ENCODE results near the gene SLC22A15. TPM values are rescaled to one million over a fixed set of nuclear protein-coding genes. Genes with fewer than 3 reads are reported as not detected.

SLC22A15 gene
- polyA plus RNA-seq, 2 of the 4 experiments (the other 2 are of a cell fraction): 0.81 to 2.5 TPM

DNA sequence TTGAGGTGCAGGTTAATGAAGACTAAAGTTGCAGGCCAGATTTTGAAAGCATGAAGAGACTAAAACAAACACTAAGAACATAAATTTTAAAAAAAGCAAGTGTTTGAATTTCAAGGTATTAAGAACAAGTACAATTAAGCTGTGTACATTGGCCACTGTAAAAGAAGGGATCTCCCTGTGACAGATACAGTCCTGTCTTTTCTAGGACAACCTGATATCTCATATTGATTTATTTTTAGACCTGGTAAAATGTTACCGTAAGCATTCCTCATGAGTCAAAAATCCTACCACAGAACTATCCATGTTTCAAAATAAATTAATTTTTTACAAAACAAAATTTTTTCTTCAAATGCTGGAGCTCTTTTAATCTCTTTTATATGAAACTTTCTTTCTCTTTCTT is 39.4 kb downstream of the SLC22A15 start:
- Histone ChIP-seq H3K27ac (no peak overlapping the region), H3K9me3 (no peaks in the 10 kb centered on the region), H3K4me1 (no peaks in the 10 kb centered on the region), H3K4me3 (no peak overlapping the region), H3K4me2 (no peak overlapping the region)
- TF ChIP-seq, protein P1, sequence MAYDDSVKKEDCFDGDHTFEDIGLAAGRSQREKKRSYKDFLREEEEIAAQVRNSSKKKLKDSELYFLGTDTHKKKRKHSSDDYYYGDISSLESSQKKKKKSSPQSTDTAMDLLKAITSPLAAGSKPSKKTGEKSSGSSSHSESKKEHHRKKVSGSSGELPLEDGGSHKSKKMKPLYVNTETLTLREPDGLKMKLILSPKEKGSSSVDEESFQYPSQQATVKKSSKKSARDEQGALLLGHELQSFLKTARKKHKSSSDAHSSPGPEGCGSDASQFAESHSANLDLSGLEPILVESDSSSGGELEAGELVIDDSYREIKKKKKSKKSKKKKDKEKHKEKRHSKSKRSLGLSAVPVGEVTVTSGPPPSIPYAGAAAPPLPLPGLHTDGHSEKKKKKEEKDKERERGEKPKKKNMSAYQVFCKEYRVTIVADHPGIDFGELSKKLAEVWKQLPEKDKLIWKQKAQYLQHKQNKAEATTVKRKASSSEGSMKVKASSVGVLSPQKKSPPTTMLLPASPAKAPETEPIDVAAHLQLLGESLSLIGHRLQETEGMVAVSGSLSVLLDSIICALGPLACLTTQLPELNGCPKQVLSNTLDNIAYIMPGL (CRISPR knock-in tag; IDR thresholded peaks at IDR 0.05; ENCODE audit: borderline replicate concordance): no peak
- no peak for TF ChIP-seq PHF8 (IDR thresholded peaks at IDR 0.05; ENCODE audit: borderline replicate concordance, low read depth)
- no peak for TF ChIP-seq HOXB5 (CRISPR knock-in tag; IDR thresholded peaks at IDR 0.05)
- TF ChIP-seq JUNB (IDR thresholded peaks at IDR 0.05): no peak
- no peak for TF ChIP-seq RARB (CRISPR knock-in tag; IDR thresholded peaks at IDR 0.05)
- TF ChIP-seq, protein P2, sequence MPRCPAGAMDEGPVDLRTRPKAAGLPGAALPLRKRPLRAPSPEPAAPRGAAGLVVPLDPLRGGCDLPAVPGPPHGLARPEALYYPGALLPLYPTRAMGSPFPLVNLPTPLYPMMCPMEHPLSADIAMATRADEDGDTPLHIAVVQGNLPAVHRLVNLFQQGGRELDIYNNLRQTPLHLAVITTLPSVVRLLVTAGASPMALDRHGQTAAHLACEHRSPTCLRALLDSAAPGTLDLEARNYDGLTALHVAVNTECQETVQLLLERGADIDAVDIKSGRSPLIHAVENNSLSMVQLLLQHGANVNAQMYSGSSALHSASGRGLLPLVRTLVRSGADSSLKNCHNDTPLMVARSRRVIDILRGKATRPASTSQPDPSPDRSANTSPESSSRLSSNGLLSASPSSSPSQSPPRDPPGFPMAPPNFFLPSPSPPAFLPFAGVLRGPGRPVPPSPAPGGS (IDR thresholded peaks at IDR 0.05): no peak
- no peak for TF ChIP-seq E2F6 (IDR thresholded peaks at IDR 0.05; ENCODE audit: borderline replicate concordance, low read depth)
- ChIA-PET CTCF (no interaction called here), POLR2A (no interaction called here)
- 90% methylated on average over 1 of the region's 1 CpG for WGBS (ENCODE audit: missing lambda C conversion rate)
- ATAC-seq (no peak), DNase-seq (ENCODE audit: low read depth in 1 of 2, low spot score in 1 of 2) (no peak), FAIRE-seq (no peak)

- H3K4me2 ChIP-seq: no peak overlapping the region
- no peak for DNase-seq (ENCODE audit: low read depth in 1 of 2, low spot score in 1 of 2)
- no peak for ATAC-seq
- ChIA-PET CTCF (no interaction called here), POLR2A (no interaction called here)
- no peak overlapping the region for H3K4me3 ChIP-seq
- no peak for TF ChIP-seq HOXB13 (CRISPR knock-in tag; IDR thresholded peaks at IDR 0.05; ENCODE audit: low read depth)
- TF ChIP-seq CEBPB (IDR thresholded peaks at IDR 0.05): no peak
- no peak for TF ChIP-seq ZFP36 (IDR thresholded peaks at IDR 0.05; ENCODE audit: borderline replicate concordance, partially characterized antibody)
- no peak for TF ChIP-seq POLR2A (IDR thresholded peaks at IDR 0.05; ENCODE audit: low read length)
- TF ChIP-seq CBX8 (IDR thresholded peaks at IDR 0.05): no peak
- H3K4me1 ChIP-seq: no peaks in the 10 kb centered on the region
- 87% methylated on average over 5 of the region's 5 CpGs for WGBS (ENCODE audit: missing lambda C conversion rate)
- FAIRE-seq: no peak
- H3K9me3 ChIP-seq: no peaks in the 10 kb centered on the region
- no peak overlapping the region for H3K27ac ChIP-seq
Observed at GRCh38 chr1:116018007-116018406, 41.7 kb downstream of the SLC22A15 start.

DNA sequence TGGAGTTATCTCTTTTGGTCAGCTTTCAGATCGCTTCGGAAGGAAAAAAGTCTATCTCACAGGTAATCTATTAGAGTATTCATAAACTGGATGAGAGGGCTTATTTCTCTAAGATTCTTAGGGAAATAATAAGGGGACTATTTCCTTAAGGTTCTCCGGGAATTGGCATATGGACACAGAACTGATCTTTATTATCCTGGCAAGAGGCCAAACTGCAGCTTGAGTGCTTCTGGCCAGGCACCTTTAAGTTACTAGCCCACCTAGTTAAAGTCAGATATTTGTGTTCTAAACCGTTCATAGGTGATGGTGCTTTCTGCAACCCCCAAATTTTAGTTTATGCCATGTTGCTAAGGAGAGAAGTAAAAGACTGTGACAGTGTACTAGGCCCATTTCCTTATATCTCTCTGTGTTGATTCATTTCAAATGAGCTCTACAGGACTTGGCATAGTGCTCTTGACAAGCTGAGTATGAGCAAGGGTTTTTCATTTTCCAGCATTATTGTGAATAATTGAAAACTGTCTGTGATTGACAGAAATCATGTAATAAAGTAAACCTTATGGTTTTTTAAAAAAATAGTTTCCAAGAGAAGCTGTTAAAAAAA is 43.4 kb downstream of the SLC22A15 start:
- ATAC-seq (no peak), FAIRE-seq (no peak), DNase-seq (ENCODE audit: low read depth in 1 of 2, low spot score in 1 of 2) (no peak)
- Histone ChIP-seq H3K27ac (no peak overlapping the region), H3K4me3 (no peak overlapping the region), H3K4me2 (no peak overlapping the region), H3K4me1 (no peaks in the 10 kb centered on the region), H3K9me3 (no peaks in the 10 kb centered on the region)
- CTCF ChIA-PET: interaction anchor here (0.6 to 1.4 kb wide), 3 partner anchors 9 to 223 kb away, joined by 3 to 4 read pairs (median 4); no protein-coding TSS in a partner anchor
- TF ChIP-seq RFX5 (IDR thresholded peaks at IDR 0.05): no peak
- TF ChIP-seq ZNF302 (CRISPR knock-in tag; IDR thresholded peaks at IDR 0.05): no peak
- WGBS (ENCODE audit: missing lambda C conversion rate): 81% methylated on average over 4 of the region's 4 CpGs
- POLR2A ChIA-PET: no interaction called here

GRCh38 chr1:116020668-116021272 is 44.5 kb downstream of the SLC22A15 start:
- ChIA-PET CTCF (interaction anchor here (0.6 to 1.4 kb wide), 6 partner anchors 8 to 224 kb away, joined by 3 to 4 read pairs (median 4); no protein-coding TSS in a partner anchor), POLR2A (no interaction called here)
- 47% methylated on average over 5 of the region's 5 CpGs for WGBS (ENCODE audit: missing lambda C conversion rate)
- FAIRE-seq (no peak), DNase-seq (ENCODE audit: low read depth in 1 of 2, low spot score in 1 of 2) (peak; percentile 31 to 70), ATAC-seq (peak; percentile 70 to 86; a peak in 4 of 6 replicates)
- no peaks in the 10 kb centered on the region for H3K9me3 ChIP-seq
- no peak overlapping the region for H3K4me3 ChIP-seq
- H3K27ac ChIP-seq: no peak overlapping the region
- H3K4me2 ChIP-seq: no peak overlapping the region
- TF ChIP-seq RARB (CRISPR knock-in tag; IDR thresholded peaks at IDR 0.05) (no peak), CTCF (IDR thresholded peaks at IDR 0.05) (peak; percentile 36), E2F6 (IDR thresholded peaks at IDR 0.05; ENCODE audit: borderline replicate concordance, low read depth) (no peak), ZFP36 (IDR thresholded peaks at IDR 0.05; ENCODE audit: borderline replicate concordance, partially characterized antibody) (no peak), RAD21 (conservative IDR thresholded peaks at IDR 0.05 in 1 of 2, IDR thresholded peaks at IDR 0.05 in 1 of 2) (peak; percentile 33 to 35), HOXA7 (CRISPR knock-in tag; IDR thresholded peaks at IDR 0.05) (no peak), RCOR1 (IDR thresholded peaks at IDR 0.05; ENCODE audit: low read depth, low read length) (no peak), RFX5 (IDR thresholded peaks at IDR 0.05) (no peak), JUN (IDR thresholded peaks at IDR 0.05) (no peak), KDM5A (IDR thresholded peaks at IDR 0.05) (no peak), SMC3 (IDR thresholded peaks at IDR 0.05) (0 out of 3 replicates have a peak, but pooled peaks have one; percentile 20), CBX2 (IDR thresholded peaks at IDR 0.05; ENCODE audit: borderline replicate concordance, low read depth) (no peak)
- H3K4me1 ChIP-seq: no peaks in the 10 kb centered on the region

Data from A549 (cell line).